Muscle of leg (tissue), 11 donors: Measurements from ENCODE around the gene ANAPC16. TPM values are rescaled to one million over a fixed set of nuclear protein-coding genes. Genes with fewer than 3 reads are reported as not detected.
"Not testable (repeated sequence)": the region's sequence is repeated elsewhere in the genome, so short reads cannot be mapped to it uniquely, and the experiment has no call there.

Source experiments
- DNase-seq: peaks from one replicate; pipeline ENCODE4 v3.0.0; 2013
- H3K27ac ChIP-seq: one replicate; pipeline ENCODE4 v1.5.1; 2013; ENCODE audit warnings: mild to moderate bottlenecking, low read length, control low read depth
- H3K27me3 ChIP-seq: one replicate; pipeline ENCODE4 v1.6.1; 2013; ENCODE audit warnings: low read length; ENCODE audit not compliant: control insufficient read depth, insufficient read depth
- H3K36me3 ChIP-seq: one replicate; pipeline ENCODE4 v1.6.1; 2013; ENCODE audit warnings: low read length; ENCODE audit not compliant: control insufficient read depth, insufficient read depth
- H3K4me1 ChIP-seq: one replicate; pipeline ENCODE4 v1.6.1; 2013; ENCODE audit warnings: low read length; ENCODE audit not compliant: control insufficient read depth, insufficient read depth
- H3K4me3 ChIP-seq: one replicate; pipeline ENCODE4 v1.5.1; 2013; ENCODE audit warnings: low read length, control low read depth
- H3K9me3 ChIP-seq: replicated peaks from 2 replicates; pipeline ENCODE4 v1.6.1; 2013; ENCODE audit warnings: low read depth, low read length; ENCODE audit not compliant: control insufficient read depth
- WGBS: methylation state at CpG from one replicate; pipeline ENCODE4 v1.1.5; 2013; ENCODE audit warnings: missing lambda C conversion rate; ENCODE audit not compliant: insufficient coverage; 5-methylcytosine and 5-hydroxymethylcytosine counted together
- polyA plus RNA-seq, 8 donors: library from polyadenylated mRNA; unstranded; fragments of 120-200 nt; gene quantifications; one replicate each; pipeline versions ENCODE4 v1.2.1 to v1.2.3, GENCODE V29; 2013; ENCODE audit warnings: inconsistent platforms in 1 of 8, low replicate concordance in 1 of 8; ENCODE audit not compliant: insufficient read length in 8 of 8, insufficient read depth in 1 of 8
- total RNA-seq: library from RNA; stranded (reverse); fragments of 120-200 nt; gene quantifications from one replicate; pipeline ENCODE4 v1.2.4, GENCODE V29; 2013

Gene ANAPC16
- total and polyA plus RNA-seq, 9 donors = 103 to 139 (median 117) TPM

GRCh38 chr10:72204724-72205123 is 11.1 kb upstream of the ANAPC16 start:
- H3K36me3 ChIP-seq = peaks cover 42% of the 10 kb centered on the region
- H3K4me1 ChIP-seq = no peaks in the 10 kb centered on the region
- no peak overlapping the region for H3K4me3 ChIP-seq
- no peaks in the 10 kb centered on the region for H3K27me3 ChIP-seq
- H3K9me3 ChIP-seq = no peaks in the 10 kb centered on the region
- no peak for DNase-seq
- H3K27ac ChIP-seq = no peak overlapping the region
- no CpG with 5 or more reads among the region's 1 CpG for WGBS

DNA sequence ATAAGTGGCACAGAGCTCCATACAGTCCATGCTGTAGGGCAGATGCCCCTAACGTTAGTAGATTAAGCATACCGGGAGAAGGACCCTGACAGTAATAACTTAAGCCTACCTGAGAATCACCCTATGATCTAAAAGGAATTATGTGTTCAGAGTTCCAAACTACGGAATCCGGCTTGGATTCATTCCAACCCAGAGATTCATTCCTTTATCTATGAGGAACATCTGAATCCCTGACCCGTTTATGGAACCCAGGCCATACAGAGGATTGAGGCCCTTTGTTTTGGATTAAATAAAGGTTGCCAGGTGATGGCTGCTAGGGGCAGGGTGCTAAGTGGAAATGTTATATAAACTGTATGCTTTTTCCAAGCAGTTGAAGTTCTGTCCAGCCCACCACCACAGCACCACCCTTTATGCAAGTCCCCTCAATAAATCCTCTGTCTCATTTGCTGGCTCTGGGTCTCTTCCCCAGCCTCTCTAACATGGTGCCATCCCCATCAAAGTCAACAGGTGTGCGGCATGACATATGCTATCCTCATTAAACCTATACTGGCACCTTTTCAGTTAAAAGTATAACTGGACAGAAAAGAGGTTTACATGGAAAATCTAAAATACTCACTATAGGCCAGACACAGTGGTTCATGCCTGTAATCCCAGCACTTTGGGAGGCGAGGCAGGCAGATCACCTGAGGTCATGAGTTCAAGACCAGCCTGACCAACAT is 9.1 kb upstream of the ANAPC16 start:
- Histone ChIP-seq H3K36me3 (peaks cover 44% of the 10 kb centered on the region), H3K27ac (no peak overlapping the region), H3K27me3 (no peaks in the 10 kb centered on the region), H3K4me3 (no peak overlapping the region), H3K9me3 (no peaks in the 10 kb centered on the region), H3K4me1 (no peaks in the 10 kb centered on the region)
- DNase-seq = no peak
- 70% methylated on average over 2 of the region's 7 CpGs for WGBS

- H3K36me3 ChIP-seq = peaks cover 39% of the 10 kb centered on the region
- not testable (repeated sequence) for H3K4me3 ChIP-seq, H3K9me3 ChIP-seq, DNase-seq, H3K4me1 ChIP-seq, H3K27me3 ChIP-seq, H3K27ac ChIP-seq
- WGBS = 58% methylated on average over 1 of the region's 2 CpGs
Measured at GRCh38 chr10:72208526-72208925, 7.3 kb upstream of the ANAPC16 start.

DNA sequence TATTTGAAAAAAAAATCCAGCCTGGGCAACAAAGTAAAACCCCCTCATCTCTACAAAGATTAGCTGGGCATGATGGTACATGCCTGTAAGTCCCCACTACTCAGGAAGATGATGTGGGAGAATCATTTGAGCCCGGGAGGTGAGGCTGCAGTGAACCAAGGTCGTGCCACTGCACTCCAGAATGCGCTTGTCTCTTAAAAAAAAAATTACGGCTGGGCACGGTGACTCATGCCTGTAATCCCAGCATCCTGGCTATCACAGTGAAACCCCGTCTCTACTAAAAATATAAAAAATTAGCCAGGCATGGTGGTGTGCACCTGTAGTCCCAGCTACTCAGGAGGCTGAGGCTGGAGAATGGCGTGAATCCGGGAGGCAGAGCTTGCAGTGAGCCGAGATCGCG is 4.4 kb upstream of the ANAPC16 start:
- H3K4me3 ChIP-seq, H3K9me3 ChIP-seq, H3K4me1 ChIP-seq, DNase-seq, H3K27me3 ChIP-seq, H3K27ac ChIP-seq: not testable (repeated sequence)
- WGBS = 67% methylated on average over 2 of the region's 11 CpGs
- peaks cover 38% of the 10 kb centered on the region for H3K36me3 ChIP-seq

DNA sequence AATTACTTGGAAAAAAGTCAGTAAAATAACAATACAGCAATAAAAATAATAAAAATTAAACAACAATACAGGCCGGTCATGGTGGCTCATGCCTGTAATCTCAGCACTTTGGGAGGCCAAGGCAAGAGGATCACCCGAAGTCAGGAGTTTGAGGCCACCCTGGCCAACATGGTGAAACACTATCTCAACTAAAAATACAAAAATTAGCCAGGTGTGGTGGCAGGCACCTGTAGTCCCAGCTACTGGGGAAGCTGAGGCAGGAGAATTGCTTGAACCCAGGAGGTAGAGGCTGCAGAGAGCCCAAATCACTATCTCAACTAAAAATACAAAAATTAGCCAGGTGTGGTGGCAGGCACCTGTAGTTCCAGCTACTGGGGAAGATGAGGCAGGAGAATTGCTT is 4.0 kb upstream of the ANAPC16 start:
- peaks cover 34% of the 10 kb centered on the region for H3K36me3 ChIP-seq
- WGBS = 100% methylated on average over 2 of the region's 2 CpGs
- not testable (repeated sequence) for H3K27me3 ChIP-seq, H3K27ac ChIP-seq, H3K4me3 ChIP-seq, H3K9me3 ChIP-seq, DNase-seq, H3K4me1 ChIP-seq

DNA sequence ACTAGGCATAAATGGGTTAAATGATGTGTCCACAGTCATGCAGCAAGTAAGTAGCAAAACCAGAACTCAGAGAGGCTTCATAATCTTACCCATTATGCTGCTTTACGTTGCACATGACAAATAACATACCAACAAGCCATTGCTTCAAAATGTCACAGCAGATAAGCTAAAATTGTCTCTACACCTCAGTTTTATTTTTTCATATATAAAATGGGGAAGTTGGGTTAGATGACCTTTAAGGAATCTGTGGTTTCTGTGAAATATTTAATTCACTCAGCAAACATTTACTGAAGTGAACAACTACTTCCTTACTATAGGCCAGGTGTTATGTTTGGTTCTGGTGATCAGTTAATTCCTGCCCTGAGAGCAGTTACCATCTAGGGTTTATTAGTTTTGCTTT is 2.5 kb downstream of the ANAPC16 start:
- DNase-seq = no peak
- Histone ChIP-seq H3K9me3 (no peaks in the 10 kb centered on the region), H3K27me3 (no peaks in the 10 kb centered on the region), H3K4me3 (no peak overlapping the region), H3K27ac (no peak overlapping the region), H3K4me1 (peaks cover 14% of the 10 kb centered on the region), H3K36me3 (peaks cover 6% of the 10 kb centered on the region)
- no CpG with 5 or more reads among the region's 1 CpG for WGBS

- no CpG with 5 or more reads among the region's 2 CpGs for whole genome bisulfite sequencing
- no peak overlapping the region for H3K4me3 ChIP-seq
- no peak for DNase-seq
- H3K9me3 ChIP-seq = no peaks in the 10 kb centered on the region
- no peaks in the 10 kb centered on the region for H3K27me3 ChIP-seq
- H3K4me1 ChIP-seq = peaks cover 14% of the 10 kb centered on the region
- peaks cover 7% of the 10 kb centered on the region for H3K36me3 ChIP-seq
- no peak overlapping the region for H3K27ac ChIP-seq
Measured at GRCh38 chr10:72218726-72219125, 2.9 kb downstream of the ANAPC16 start.

DNA sequence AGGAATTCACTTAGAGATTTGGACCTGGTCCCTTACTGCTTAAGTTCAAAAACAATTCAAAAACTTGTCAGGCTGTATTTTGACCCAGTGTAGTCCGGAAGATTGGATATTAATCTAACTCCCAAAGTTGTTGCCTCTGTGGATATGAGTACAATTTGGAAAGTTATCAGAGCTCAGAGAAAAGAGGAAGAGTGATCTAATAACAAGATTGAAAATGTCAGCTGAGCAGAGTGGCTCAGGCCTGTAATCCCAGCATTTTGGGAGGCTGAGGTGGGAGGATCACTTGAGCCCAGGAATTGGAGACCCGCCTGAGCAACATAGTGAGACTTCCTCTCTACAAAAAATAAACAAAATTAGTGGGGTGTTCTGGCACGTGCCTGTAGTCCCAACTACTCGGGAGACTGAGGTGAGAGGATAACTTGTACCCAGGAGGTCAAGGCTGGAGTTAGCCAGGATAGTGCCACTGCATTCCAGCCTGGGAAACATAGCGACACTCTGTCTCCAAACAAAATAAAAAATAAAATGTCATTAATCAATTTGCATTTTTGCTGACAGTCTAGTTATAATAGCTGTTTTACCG is 3.5 kb downstream of the ANAPC16 start:
- Histone ChIP-seq H3K9me3 (no peaks in the 10 kb centered on the region), H3K4me3 (no peak overlapping the region), H3K27me3 (no peaks in the 10 kb centered on the region), H3K4me1 (peaks cover 14% of the 10 kb centered on the region), H3K27ac (no peak overlapping the region), H3K36me3 (peaks cover 13% of the 10 kb centered on the region)
- WGBS = no CpG with 5 or more reads among the region's 6 CpGs
- no peak for DNase-seq

DNA sequence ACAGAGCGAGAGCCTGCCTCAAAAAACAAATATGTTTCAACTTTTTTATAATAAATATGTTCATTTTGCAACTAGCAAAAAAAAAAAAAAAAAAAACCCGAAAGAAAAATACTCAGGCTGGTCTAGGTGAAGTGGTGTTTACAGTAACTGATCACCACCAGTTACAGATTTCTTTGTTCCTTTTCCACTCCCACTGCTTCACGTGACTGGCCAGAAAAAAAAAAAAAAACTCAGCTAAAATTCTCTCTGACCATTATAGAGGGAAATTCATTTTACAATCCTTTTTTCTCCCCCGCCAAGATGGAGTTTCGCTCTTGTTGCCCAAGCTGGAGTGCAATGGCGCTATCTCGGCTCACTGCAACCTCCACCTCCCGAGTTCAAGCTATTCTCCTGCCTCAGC is 4.8 kb downstream of the ANAPC16 start:
- H3K4me3 ChIP-seq = no peak overlapping the region
- peaks cover 8% of the 10 kb centered on the region for H3K4me1 ChIP-seq
- 100% methylated on average over 2 of the region's 8 CpGs for WGBS
- DNase-seq = no peak
- peaks cover 22% of the 10 kb centered on the region for H3K36me3 ChIP-seq
- no peaks in the 10 kb centered on the region for H3K27me3 ChIP-seq
- no peak overlapping the region for H3K27ac ChIP-seq
- no peaks in the 10 kb centered on the region for H3K9me3 ChIP-seq

GRCh38 chr10:72221278-72221677 is 5.5 kb downstream of the ANAPC16 start:
- H3K36me3 ChIP-seq = peaks cover 22% of the 10 kb centered on the region
- H3K4me1 ChIP-seq = peaks cover 8% of the 10 kb centered on the region
- no peaks in the 10 kb centered on the region for H3K9me3 ChIP-seq
- H3K27me3 ChIP-seq = no peaks in the 10 kb centered on the region
- 100% methylated on average over 1 of the region's 1 CpG for WGBS
- DNase-seq = no peak
- no peak overlapping the region for H3K4me3 ChIP-seq
- H3K27ac ChIP-seq = no peak overlapping the region
